Vagina (tissue), 2 donors: ENCODE measurements around the gene FCGR3B.
"Not testable (repeated sequence)": the region's sequence is repeated elsewhere in the genome, so short reads cannot be mapped to it uniquely, and the experiment has no call there.

Experiments
- POLR2A ChIP-seq, 2 donors: fragments of 450-650 bp; IDR thresholded peaks; one replicate each; pipeline ENCODE4 v1.6.1; 2017; ENCODE audit warnings: antibody characterized with exemption in 2 of 2, mild to moderate bottlenecking in 2 of 2, moderate library complexity in 2 of 2
- POLR2AphosphoS5 ChIP-seq, 2 donors: sonication (generic); formaldehyde crosslinking; IDR thresholded peaks; one replicate each; pipeline ENCODE4 v1.9.0; 2017; ENCODE audit warnings: antibody characterized with exemption in 2 of 2, mild to moderate bottlenecking in 2 of 2, low read depth in 1 of 2; ENCODE audit not compliant: insufficient read depth in 1 of 2
- TF ChIP-seq, protein P1 (sequence below), 3 experiments: fragments of 450-650 bp in 2 of 3; fragments of 200-600 bp in 1 of 3; sonication (generic) in 1 of 3; IDR thresholded peaks; one replicate each; pipeline ENCODE4 v1.5.1; 2017 to 2019; ENCODE audit warnings: antibody characterized with exemption in 3 of 3, mild to moderate bottlenecking in 2 of 3, moderate library complexity in 2 of 3

DNA sequence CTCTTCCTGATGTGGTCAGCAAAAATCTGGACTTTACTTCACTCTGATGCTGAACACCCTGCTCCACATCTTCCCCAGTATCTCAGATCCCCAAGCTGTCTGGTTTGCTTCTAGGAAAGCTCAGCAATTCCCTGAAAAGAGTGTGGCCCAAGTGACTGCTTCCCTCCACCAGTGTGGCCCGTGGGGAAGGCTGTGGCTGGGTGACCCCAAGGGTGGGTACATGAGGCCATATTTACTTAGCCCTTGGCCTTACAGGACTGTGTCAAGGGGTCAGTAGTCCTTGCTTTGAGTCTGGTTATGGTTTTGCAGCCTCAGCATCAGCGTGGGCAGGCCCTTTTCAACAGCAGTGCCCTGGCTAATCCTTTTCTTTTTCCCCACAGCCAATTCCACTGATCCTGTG is 35.8 kb downstream of the FCGR3B start:
- TF ChIP-seq, protein P1, sequence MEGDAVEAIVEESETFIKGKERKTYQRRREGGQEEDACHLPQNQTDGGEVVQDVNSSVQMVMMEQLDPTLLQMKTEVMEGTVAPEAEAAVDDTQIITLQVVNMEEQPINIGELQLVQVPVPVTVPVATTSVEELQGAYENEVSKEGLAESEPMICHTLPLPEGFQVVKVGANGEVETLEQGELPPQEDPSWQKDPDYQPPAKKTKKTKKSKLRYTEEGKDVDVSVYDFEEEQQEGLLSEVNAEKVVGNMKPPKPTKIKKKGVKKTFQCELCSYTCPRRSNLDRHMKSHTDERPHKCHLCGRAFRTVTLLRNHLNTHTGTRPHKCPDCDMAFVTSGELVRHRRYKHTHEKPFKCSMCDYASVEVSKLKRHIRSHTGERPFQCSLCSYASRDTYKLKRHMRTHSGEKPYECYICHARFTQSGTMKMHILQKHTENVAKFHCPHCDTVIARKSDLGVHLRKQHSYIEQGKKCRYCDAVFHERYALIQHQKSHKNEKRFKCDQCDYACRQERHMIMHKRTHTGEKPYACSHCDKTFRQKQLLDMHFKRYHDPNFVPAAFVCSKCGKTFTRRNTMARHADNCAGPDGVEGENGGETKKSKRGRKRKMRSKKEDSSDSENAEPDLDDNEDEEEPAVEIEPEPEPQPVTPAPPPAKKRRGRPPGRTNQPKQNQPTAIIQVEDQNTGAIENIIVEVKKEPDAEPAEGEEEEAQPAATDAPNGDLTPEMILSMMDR (IDR thresholded peaks at IDR 0.05), result not testable (repeated sequence)
- not testable (repeated sequence) for TF ChIP-seq POLR2A (IDR thresholded peaks at IDR 0.05); POLR2AphosphoS5 (IDR thresholded peaks at IDR 0.05; ENCODE audit: insufficient read depth in 1 of 2, low read depth in 1 of 2)
